ENCODE data around the gene SAE1.
"Not testable (repeated sequence)": the region's sequence is repeated elsewhere in the genome, so short reads cannot be mapped to it uniquely, and the experiment has no call there.

SAE1 gene

DNA sequence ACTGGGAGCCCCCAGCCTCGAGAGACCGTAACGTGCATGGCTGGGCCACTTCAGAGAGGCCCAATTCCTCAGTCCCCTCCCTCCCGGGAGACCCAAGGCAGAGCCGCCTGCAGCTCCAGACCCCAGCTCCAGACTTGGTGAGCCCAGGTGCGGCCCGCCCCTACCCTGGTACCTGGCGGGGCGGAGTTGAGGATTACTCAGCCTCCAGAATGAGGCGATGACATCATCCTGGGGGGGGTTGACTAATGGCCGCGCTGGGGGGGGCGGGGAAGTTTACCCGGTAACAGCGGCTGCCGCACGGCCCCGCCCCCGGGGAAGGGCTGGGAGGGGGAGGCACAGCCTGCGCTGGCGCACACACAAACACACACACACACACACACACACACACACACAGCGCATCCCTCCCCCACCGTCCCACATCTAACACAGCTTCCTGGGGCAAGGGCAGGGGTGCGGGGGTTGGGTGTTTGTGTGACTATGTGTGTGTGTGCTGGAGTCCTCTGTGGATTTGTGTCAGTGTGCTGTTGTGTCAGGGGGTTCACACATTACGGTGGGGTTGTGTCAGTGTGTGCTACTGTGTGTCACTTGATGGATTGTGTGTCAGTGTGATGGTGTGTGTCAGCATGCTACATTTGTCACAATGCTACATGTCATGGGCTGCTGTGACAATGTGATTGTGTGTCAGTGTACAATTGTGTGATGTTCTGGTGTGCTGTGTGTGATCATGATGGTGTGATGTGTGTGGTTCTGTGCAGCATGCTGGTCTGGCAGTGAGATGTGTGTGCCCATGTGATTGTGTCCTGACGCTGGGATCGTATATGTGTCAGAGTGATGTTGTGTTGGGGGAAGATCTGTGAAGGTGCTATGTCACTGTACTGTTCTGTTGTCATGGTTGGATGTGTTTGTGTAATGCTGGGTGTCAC is 110.6 kb downstream of the SAE1 start:
- no peak for DNase-seq (ENCODE audit: low read depth)

DNA sequence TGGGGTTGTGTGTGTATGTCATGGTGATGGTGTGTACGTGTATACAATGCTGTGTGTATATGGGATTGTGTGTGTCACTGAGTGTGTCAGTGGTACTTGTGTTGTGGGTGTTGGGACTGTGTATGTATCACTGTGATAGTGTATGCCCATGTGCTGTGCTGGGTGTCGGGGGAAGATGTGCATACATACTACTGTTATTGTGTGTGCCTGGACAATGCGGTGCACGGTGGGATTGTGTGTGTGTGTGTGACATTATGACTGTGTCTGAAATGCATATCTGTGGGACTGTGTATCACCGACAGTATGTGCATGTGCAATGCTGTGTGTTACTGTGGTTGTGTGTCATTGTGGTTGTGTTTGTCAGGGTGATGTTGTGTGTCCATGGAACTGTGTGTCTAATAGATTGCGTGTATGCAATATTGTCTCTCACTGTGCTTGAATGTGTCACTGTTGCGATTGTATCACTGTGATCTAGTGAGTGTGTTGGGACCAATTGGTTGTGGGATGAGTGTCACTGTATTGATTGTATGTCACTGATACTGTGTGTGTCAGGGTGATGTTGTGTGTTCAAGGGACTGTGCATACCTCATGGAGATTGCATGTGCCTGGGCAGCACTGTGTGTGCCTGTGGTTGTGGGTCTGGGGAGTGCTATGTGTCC is 111.4 kb downstream of the SAE1 start:
- no peak for DNase-seq (ENCODE audit: low read depth)

DNA sequence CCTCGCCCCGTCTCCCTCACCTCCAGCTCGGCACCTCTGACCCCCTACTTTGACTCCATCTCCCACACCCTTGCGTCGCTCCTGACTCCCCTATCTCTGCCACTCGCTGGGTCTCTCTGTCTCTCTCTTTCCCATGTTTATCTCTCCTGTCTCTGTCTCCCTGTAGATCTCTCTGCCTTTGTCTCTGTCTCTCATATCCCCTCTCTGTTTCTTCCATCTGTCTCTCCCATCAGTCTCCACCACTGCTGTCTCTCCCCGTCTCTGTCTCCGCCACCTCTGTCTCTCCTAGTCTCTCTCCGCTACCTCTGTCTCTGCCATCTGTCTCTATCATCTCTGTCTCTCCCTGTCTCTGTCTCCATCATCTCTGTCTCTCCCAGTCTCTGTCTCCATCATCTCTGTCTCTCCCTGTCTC is 112.7 kb downstream of the SAE1 start:
- no peak for DNase-seq (ENCODE audit: low read depth)

DNA sequence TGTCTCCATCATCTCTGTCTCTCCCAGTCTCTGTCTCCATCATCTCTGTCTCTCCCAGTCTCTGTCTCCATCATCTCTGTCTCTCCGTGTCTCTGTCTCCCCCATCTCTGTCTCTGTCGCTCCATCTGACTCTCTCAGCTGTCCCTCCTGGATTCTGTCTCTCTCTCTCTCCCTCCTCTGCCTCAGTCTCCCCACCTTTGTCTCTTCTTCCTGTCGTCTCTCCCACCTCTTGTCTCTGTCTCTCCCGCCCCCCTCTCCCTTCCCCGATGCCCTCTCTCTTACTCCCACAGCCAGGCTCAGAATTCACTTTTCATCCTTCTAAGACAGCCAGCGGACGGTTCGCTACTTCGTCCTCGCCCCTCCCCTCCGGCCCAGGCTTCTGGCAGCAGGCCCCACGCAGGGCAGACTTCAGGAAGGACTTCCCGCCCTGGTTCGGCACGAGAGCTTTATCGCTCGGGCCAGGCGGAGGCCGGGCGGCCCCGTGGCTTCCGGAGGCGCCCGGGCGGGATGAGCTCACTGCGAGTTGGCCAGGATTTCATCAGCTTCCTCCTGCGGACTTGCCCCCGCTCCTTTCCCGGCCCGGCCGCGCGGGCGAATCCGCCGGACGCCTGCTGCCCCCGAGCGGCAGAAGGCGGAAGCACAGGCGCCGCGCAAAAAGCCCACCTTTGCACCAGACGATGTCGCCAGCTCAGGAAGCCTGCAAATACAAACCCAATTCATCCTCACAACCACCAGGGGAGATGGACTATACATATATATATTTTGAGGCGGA is 113.3 kb downstream of the SAE1 start:
- peak; percentile 92 for DNase-seq (ENCODE audit: low read depth)

- no peak for DNase-seq (ENCODE audit: low read depth)
Observed at GRCh38 chr19:47247308-47247990, 116.8 kb downstream of the SAE1 start.

- DNase-seq (ENCODE audit: low read depth) = not testable (repeated sequence)
Observed at GRCh38 chr19:47253016-47253415, 122.4 kb downstream of the SAE1 start.

DNA sequence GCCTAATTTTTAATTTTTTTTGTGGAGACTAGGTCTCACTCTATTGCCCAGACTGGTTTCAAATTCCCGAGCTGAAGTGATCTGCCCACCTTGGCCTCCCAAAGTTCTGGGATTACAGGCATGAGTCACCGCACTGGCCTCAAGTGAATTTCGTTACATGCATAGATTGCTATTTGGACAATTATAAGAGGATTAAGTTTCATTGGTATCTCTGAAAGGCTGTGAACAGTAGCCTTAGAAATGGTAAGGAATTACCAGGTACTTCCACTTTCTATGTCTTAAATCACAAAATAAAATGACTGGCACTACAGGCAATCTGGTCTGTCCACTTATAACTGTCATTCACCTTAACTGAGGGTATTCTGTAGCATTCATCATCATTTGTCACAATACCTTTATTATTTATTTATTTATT is 122.8 kb downstream of the SAE1 start:
- no peak for DNase-seq (ENCODE audit: low read depth)

DNA sequence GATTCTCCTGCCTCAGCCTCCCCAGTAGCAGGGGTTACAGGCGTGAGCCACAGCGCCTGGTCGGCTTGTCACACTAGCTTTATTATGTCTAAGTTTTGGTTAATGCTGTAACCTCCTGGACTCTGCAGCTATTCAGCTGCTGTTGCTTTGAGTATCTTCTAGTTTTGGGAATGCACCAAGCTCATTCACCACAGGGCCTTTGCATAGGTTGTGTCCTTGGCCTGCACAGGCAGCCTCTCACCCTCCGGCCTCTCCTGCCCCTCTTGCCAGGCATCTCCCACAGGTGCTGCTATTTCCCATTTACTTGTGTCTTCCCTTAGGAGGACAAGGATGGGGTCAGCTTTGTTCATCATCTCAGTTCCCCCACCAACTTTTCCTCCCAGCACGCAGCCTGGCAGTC is 123.3 kb downstream of the SAE1 start:
- no peak for DNase-seq (ENCODE audit: low read depth)

- DNase-seq (ENCODE audit: low read depth) = peak; percentile 91
Observed at GRCh38 chr19:47255879-47256692, 125.5 kb downstream of the SAE1 start, which contains the start of gene CCDC9. TSS of gene CCDC9 (plus strand) at chr19:47256525. CDS start at chr19:47258401, 1,876 bp downstream.

GRCh38 chr19:47256693-47257410 is 126.2 kb downstream of the SAE1 start:
- DNase-seq (ENCODE audit: low read depth) = peak; percentile 96

GRCh38 chr19:47257411-47258169 is 127.0 kb downstream of the SAE1 start:
- DNase-seq (ENCODE audit: low read depth) = no peak

DNA sequence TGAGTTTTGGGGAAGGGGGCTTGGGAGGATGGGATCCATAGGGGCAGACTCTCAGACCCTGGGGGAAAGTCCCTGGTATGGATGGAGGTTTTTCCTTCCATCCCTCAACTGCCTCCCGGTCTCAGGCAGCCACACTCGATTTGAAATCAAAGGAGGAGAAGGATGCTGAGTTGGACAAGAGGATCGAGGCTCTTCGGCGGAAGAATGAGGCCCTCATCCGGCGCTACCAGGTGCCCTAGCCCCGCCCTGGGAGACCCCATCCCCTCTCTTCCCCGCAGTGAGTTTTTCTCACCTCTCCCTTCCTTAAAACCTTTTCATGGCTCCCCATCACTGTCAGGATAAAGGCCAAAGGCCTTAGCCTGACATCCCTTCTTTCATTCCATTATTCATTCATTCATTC is 127.8 kb downstream of the SAE1 start:
- DNase-seq (ENCODE audit: low read depth) = no peak

GRCh38 chr19:47258895-47259555 is 128.4 kb downstream of the SAE1 start:
- DNase-seq (ENCODE audit: low read depth) = no peak

All from stromal cell of bone marrow (primary cell).